Gastrocnemius medialis (tissue), 4 donors: ENCODE data around the gene GALNT9. TPM values are rescaled to one million over a fixed set of nuclear protein-coding genes. Genes with fewer than 3 reads are reported as not detected.

ENCODE experiments used
- ATAC-seq, 2 donors: fragments of 150-250 bp; one replicate each; pipeline ENCODE4 v1.9.1; 2016
- DNase-seq, 2 donors: peaks; one replicate each; pipeline ENCODE4 v3.0.0-alpha.2; 2019
- H3K27ac ChIP-seq, 4 donors: fragments of 200-600 bp; sonication (generic); 1 replicate in 1 of 4; 2 replicates in 3 of 4; pipeline ENCODE4 v1.5.1; 2016 to 2018; ENCODE audit warnings: mild to moderate bottlenecking in 2 of 4, moderate library complexity in 1 of 4
- H3K27me3 ChIP-seq, 3 donors: fragments of 200-600 bp; sonication (generic) in 2 of 3; 1 replicate in 1 of 3; 2 replicates in 2 of 3; pipeline versions ENCODE4 v1.5.1 to v1.6.0; 2016 to 2019; ENCODE audit warnings: mild to moderate bottlenecking in 1 of 3, moderate library complexity in 1 of 3
- H3K36me3 ChIP-seq, 2 donors: fragments of 200-600 bp; sonication (generic) in 1 of 2; one replicate each; pipeline ENCODE4 v1.5.1; 2017 to 2018
- H3K4me1 ChIP-seq, 2 donors: fragments of 200-600 bp; sonication (generic) in 1 of 2; one replicate each; pipeline ENCODE4 v1.5.1; 2016 to 2017; ENCODE audit warnings: mild to moderate bottlenecking in 2 of 2
- H3K4me3 ChIP-seq, 4 donors: fragments of 200-600 bp; sonication (generic) in 3 of 4; 1 replicate in 1 of 4; 2 replicates in 3 of 4; pipeline ENCODE4 v1.5.1; 2016 to 2019; ENCODE audit warnings: mild to moderate bottlenecking in 2 of 4
- H3K9me3 ChIP-seq, 3 donors: fragments of 200-600 bp; sonication (generic) in 2 of 3; 1 replicate in 1 of 3; 2 replicates in 2 of 3; pipeline ENCODE4 v1.5.1; 2016 to 2019
- CTCF ChIP-seq, 5 experiments: fragments of 450-650 bp in 3 of 5; fragments of 200-600 bp in 2 of 5; sonication (generic) in 2 of 5; IDR thresholded peaks in 4 of 5; conservative IDR thresholded peaks in 1 of 5; 1 replicate in 4 of 5; 2 replicates in 1 of 5; pipeline ENCODE4 v1.5.1; 2016 to 2019; ENCODE audit warnings: antibody characterized with exemption in 5 of 5, mild to moderate bottlenecking in 3 of 5, moderate library complexity in 3 of 5
- POLR2A ChIP-seq, 2 donors: fragments of 450-650 bp; IDR thresholded peaks; one replicate each; pipeline ENCODE4 v1.6.1; 2017; ENCODE audit warnings: antibody characterized with exemption in 2 of 2, mild to moderate bottlenecking in 2 of 2, moderate library complexity in 2 of 2
- in situ Hi-C, 4 donors: fragments of 200-750 bp; cut with MboI; loops; one replicate each; pipeline versions ENCODE4 v1.15.0 to v1.8.0; 2017; ENCODE audit warnings: low sequenced_read_pairs in 4 of 4
- intact Hi-C: fragments of 100-400 bp; cut with DNase I; formaldehyde crosslinking; loops from one replicate; pipeline ENCODE4 v1.15.1; 2023; ENCODE audit warnings: low total_unique reads
- total RNA-seq, 4 donors: library from RNA; depleted of rRNA; stranded (reverse); fragments of >200 nt; gene quantifications; one replicate each; pipeline versions ENCODE4 v1.1.0 to v1.2.3, GENCODE V29; 2016

The GALNT9 gene
- total RNA-seq, 4 donors from 2014 or later: not detected

- no peaks in the 10 kb centered on the region for H3K4me1 ChIP-seq
- H3K27me3 ChIP-seq: peaks cover 16 to 32% (median 19%) of the 10 kb centered on the region in 3 donors
- no peaks in the 10 kb centered on the region for H3K36me3 ChIP-seq
- no peak for DNase-seq
- in situ Hi-C loops: no loop called here
- no peak for TF ChIP-seq POLR2A (IDR thresholded peaks at IDR 0.05)
- no peak for TF ChIP-seq CTCF (IDR thresholded peaks at IDR 0.05 in 4 of 5, conservative IDR thresholded peaks at IDR 0.05 in 1 of 5)
- H3K9me3 ChIP-seq: no peaks in the 10 kb centered on the region
- ATAC-seq: no peak
- no peak overlapping the region for H3K27ac ChIP-seq
- H3K4me3 ChIP-seq: no peak overlapping the region
- intact Hi-C loops: no loop called here
These were observed 12.1 kb upstream of the GALNT9 start for GRCh38 chr12:132341318-132342050.

GRCh38 chr12:132340266-132341035, 11.1 kb upstream of the GALNT9 start:
- H3K27me3 ChIP-seq: peaks cover 11 to 28% (median 16%) of the 10 kb centered on the region in 3 donors
- no peak for ATAC-seq
- DNase-seq: no peak
- H3K27ac ChIP-seq: no peak overlapping the region
- in situ Hi-C loops (no loop called here), intact Hi-C loops (no loop called here)
- no peaks in the 10 kb centered on the region for H3K4me1 ChIP-seq
- no peaks in the 10 kb centered on the region for H3K36me3 ChIP-seq
- H3K4me3 ChIP-seq: no peak overlapping the region
- H3K9me3 ChIP-seq: no peaks in the 10 kb centered on the region
- TF ChIP-seq CTCF (IDR thresholded peaks at IDR 0.05 in 4 of 5, conservative IDR thresholded peaks at IDR 0.05 in 1 of 5): no peak
- no peak for TF ChIP-seq POLR2A (IDR thresholded peaks at IDR 0.05)

GRCh38 chr12:132339856-132340255, 10.5 kb upstream of the GALNT9 start:
- in situ Hi-C loops: no loop called here
- intact Hi-C loops: no loop called here
- peaks cover 6 to 26% (median 16%) of the 10 kb centered on the region in 3 donors for H3K27me3 ChIP-seq

GRCh38 chr12:132338781-132339180, 9.4 kb upstream of the GALNT9 start:
- Histone ChIP-seq H3K4me1 (no peaks in the 10 kb centered on the region), H3K27me3 (peaks cover 6 to 28% (median 11%) of the 10 kb centered on the region in 3 donors), H3K27ac (no peak overlapping the region), H3K9me3 (no peaks in the 10 kb centered on the region), H3K4me3 (no peak overlapping the region), H3K36me3 (no peaks in the 10 kb centered on the region)
- ATAC-seq: no peak
- intact Hi-C loops: no loop called here
- TF ChIP-seq CTCF (IDR thresholded peaks at IDR 0.05 in 4 of 5, conservative IDR thresholded peaks at IDR 0.05 in 1 of 5): no peak
- TF ChIP-seq POLR2A (IDR thresholded peaks at IDR 0.05): no peak
- in situ Hi-C loops: no loop called here
- no peak for DNase-seq

More at GRCh38 chr12:132339856-132340255, 10.5 kb upstream of the GALNT9 start:
- ATAC-seq: no peak
- Histone ChIP-seq H3K4me1 (no peaks in the 10 kb centered on the region), H3K27ac (no peak overlapping the region), H3K4me3 (no peak overlapping the region), H3K9me3 (no peaks in the 10 kb centered on the region), H3K36me3 (no peaks in the 10 kb centered on the region)
- no peak for DNase-seq
- no peak for TF ChIP-seq CTCF (IDR thresholded peaks at IDR 0.05 in 4 of 5, conservative IDR thresholded peaks at IDR 0.05 in 1 of 5)
- TF ChIP-seq POLR2A (IDR thresholded peaks at IDR 0.05): no peak
